HG03571 (cell line): ENCODE data around the gene ISCU.
A peak's percentile ranks its signal among the peaks of the same experiment; 100 is the strongest.
"Not testable (repeated sequence)": the region's sequence is repeated elsewhere in the genome, so short reads cannot be mapped to it uniquely, and the experiment has no call there.

Source experiments
- ATAC-seq: cut with Tn5 transposase; IDR thresholded peaks from one replicate; pipeline ENCODE4 v1.9.1; 2021; ENCODE audit not compliant: unreplicated experiment

The ISCU gene

DNA sequence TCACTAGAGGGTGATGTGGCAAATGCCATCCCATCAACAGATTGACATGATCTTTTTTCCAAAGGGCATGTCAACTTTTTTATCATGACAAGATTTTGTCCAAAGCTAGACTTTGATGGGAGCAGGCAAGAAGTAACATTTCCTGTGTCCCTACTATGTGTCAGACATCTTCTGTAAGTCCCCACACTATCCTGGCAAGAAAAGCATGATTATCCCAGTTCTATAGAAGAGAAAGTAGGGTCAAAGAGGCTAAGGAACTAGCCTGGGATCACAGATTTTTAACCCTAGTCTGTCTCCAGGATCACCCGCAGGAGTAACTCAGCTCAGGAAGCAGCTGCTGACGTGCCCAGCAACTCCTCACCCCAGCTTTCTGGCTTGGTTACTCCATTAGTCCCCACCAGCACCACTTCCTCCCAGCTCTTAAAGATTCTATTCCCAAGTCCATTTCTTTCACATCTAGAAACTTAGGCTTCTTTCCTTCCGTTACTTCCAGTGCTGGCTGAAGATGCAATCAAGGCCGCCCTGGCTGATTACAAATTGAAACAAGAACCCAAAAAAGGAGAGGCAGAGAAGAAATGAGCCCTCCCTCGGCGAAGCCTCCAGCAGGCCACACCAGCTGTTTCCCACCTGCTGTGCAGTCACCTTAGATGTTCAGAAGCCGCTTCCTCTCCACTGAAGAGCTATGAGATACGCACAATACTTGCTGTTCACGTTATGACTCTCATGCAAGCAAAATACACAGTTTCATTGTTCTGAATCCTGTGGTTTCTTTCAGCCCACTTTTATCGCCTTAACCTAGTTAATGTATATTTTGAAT lies 6.2 kb downstream of the ISCU start:
- peak; percentile 82 for ATAC-seq

DNA sequence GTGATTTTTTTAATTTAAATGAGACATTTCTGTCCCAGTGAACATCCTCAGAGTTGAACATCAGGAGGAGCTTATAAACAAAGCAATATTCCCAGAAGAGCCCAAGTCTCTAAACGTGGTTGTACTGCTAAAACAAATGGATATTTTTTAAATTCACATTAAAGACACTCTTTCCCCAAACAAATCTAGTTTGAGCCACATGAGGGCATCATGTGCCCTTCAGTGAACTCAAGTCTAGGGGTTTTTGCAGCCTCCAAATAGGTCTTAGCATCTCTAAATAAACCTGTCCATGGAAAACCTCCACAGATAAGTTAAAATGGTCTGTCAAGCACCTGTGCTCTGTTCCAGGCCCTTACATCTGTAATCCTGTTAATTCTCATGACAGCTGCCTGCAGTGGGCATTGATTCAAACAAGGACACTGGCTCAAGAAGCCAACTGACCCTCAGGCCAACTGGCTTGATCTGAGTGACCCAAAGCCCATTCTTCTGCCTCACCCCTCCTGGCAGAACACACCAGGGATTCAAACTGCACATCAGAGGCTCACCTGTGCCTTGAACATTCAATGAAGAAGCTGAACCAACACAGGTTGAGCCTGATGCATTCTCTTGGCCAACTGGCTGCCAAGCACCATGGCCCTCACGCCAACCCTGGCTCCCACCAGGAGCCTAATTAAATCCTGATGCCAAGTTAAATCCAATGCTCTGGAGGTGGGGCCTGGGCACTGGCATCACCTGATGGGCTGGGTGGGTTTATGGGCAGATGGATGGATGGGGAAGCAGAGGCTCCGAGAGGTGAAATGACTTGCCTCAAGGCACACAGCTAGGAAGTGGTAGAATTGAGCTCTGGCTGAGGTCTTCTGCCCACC lies 8.6 kb downstream of the ISCU start:
- no peak for ATAC-seq

DNA sequence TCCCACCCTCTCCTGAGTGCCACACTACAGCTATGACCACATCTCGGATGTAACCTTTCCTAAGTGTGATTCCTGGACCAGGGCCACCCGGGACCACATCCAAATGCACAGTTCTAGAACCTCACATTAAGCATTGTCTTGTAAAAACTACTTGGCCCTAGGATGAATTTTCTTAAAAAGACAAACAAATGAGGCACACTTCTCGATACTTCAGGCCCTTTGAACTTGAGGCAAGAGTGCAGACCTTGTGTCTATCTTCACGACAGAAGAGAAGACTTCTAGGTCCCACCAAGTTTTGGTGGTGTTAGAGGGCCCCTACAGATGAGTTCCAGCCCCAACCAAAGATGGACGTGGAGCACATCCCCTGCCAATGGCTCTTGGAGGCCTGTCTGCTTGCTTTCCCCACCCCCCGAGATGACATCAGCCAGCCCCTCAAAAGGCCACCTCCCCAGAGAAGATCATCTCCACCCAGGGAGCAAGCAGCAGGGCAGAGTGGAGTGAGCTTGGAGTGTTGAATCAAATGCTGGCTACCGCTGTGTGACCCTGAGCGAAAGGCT lies 9.3 kb downstream of the ISCU start:
- ATAC-seq, result no peak

DNA sequence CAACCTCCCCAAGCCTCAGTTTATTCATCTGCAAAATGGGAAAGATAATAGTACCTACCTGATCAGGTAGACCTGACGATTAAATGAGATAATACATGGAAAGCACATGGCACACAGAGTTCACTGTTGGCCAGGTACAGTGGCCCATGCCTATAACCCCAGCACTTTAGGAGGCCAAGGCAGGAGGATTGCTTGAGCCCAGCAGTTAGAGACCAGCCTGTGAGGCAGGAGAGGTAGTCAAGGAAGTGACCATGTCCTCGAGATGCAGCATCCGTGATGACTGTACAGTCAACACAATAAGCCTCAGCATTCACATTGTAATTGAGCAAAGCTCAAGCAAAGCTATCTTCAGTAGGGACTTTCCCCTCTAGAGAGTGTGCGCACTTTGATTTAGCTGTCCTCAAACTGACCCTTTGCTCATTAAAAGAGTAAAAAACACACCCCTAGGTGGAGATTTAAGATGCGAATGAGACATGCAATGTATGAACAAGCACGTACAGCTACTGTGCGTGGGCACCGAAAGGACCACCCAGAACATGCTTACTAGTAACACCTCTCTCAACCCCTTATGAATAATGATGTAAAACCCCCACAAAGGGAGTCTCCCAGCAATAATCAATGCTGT lies 9.9 kb downstream of the ISCU start:
- ATAC-seq, result peak; percentile 13

DNA sequence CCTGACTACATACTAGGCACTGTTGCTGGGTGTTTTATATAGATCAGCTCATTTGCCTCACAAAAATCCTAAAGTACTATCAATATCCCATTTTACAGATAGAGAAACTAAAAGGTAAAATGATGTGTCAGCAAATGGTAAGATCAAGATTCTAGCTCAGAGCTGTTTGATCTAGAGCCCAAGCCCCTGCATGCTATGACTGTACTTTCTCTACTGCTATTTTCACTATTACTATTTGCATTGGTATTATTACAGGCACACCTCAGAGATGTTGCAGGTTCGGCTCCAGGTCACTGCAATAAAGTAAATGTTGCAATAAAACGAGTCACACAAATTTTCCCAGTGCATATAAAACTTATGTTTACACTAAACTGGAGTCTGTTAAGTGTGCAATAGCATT lies 10.9 kb downstream of the ISCU start:
- no peak for ATAC-seq

DNA sequence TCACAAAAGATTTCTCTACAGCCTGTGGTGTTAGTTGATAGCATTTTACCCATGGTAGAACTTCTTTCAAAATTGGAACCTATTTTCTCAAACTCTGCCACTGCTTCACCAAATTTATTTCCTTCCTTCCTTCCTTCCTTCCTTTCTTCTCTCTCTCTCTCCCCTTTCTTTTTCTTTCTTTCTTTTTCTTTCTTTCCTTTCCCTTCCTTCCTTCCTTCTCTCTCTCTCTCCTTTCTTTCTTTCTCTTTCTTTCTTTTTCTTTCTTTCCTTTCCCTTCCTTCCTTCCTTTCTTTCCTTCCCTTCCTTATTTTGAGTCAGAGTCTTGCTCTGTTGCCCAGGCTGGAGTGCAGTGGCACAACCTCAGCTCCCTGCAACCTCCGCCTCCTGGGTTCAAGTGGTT lies 11.9 kb downstream of the ISCU start:
- ATAC-seq, result not testable (repeated sequence)

GRCh38 chr12:108575199-108575912 lies 13.0 kb downstream of the ISCU start:
- no peak for ATAC-seq

DNA sequence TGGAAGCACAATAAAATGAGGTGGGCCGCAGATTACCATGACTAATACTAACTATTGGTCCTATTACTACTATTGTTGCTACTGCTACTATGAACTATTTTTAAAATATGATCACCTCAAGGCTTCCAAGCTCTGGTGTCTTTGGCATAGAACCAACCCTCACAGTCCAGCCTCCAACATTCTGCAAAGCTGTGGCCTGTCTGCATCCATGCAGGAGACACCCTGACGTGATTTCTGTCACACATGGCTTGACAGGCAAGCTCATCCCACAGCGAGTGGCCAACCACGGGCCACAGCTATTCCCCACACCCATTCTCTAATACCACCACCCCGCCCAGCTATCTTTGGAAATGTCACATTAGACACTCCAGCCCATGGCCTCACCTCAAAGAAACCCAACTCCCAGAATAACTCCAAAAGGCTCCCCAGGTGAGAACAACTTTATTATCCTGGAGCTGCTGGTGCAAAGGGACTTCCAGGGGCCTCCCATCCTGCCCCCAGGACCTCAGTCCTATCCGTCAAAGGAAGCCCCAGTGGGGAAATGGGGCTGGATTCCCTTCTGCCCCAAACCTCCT lies 14.4 kb downstream of the ISCU start:
- ATAC-seq, result no peak

DNA sequence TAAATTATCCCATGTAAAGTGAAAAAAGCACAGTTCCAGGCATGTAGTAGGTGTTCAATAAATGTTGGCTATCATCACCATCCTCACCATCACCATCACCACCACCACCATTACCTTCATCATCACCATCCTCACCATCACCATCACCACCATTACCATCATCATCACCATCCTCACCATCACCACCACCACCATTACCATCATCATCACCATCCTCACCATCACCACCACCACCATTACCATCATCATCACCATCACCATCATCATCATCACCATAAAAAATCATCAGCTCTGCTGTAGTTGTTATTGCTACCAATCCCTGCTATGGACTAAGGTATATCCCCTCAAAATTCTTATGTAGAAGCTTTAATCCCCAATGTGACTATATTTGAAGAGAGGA lies 15.1 kb downstream of the ISCU start:
- no peak for ATAC-seq

DNA sequence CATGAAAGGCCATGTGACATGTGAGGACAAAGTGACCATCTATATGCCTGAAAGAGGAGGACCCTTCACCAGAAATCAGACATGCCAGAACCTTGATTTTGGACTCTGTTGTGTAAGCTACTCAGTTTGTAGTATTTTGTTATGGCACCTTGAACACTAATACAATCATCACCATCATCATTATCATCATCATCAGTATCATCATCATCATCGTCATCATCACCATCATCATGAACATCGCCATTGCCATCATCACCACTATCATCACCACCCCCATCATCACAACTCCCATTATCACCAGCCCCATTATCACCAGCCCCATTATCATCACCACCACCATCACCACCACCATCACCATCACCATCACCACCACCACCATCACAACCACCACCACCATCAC lies 15.9 kb downstream of the ISCU start:
- no peak for ATAC-seq

GRCh38 chr12:108578813-108579212 lies 16.4 kb downstream of the ISCU start:
- ATAC-seq, result no peak

GRCh38 chr12:108580531-108580930 lies 18.1 kb downstream of the ISCU start:
- ATAC-seq, result no peak

- no peak for ATAC-seq
These were observed 19.2 kb downstream of the ISCU start for GRCh38 chr12:108581311-108582227.

- ATAC-seq, result no peak
These were observed 20.1 kb downstream of the ISCU start for GRCh38 chr12:108582509-108582908.

GRCh38 chr12:108582978-108583770 lies 20.8 kb downstream of the ISCU start:
- ATAC-seq, result no peak

DNA sequence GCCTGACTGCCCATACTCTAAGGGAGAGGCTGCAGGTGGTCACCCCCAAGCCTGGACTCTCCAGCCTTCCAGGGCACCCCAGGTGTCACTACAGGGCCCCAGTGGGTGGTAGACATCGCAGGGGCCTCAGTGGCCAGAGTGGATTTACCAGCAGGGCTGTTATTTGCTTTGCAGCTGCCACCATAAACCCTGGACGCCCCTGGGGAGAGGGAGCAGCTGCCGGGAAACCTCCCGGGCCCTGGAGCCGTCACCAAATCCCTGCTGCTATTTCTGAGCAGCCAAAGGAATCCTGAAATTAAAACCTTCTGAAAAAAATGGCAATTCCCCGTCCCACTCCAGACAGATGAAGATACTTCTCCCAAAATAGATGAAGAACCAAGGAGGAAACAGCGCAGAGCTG lies 21.6 kb downstream of the ISCU start:
- no peak for ATAC-seq

DNA sequence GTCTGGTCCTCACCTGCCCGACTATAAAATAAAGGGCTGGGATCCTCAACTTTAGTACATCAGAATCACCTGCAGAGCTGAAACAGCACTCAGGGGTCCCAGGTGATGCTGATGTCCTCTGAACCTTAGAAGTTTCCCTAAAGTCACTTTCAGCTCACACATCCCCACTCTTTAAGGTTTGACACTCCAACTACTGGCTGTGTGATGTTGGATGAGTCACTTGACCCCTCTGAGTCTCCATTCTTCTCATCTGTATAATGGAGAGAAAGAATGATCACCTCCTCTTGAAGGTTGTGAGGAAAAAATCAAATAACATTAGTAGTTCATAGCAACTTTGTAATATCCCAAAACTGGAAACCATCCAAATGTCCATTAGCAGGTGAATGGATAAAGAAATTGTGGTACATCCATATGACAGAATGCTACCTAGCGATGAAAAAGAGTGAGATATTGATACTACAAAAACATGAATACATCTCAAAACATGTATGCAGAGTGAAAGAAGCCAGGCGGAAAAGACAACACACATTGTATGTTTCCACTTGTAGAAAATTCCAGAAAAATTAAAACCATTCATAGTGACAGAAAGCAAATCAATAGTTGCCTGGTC lies 22.2 kb downstream of the ISCU start:
- ATAC-seq, result no peak

DNA sequence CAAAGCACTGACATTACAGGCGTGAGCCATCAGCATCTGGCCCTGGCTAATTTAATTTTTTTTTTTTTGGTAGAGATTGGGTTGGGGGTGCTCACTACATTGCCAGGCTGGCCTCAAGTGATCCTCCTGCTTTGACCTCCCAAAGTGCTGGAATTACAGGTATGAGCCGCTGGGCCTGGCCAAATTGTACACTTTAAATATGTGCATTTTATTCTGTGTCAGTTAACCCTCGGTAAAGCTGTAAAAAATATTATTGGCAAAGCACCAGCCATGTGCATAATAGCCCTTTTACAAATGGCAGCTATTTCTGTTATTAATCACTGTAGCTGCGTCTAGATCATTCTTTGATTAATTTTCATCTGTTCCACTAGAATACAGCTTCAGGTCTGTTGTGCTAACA lies 23.5 kb downstream of the ISCU start:
- ATAC-seq, result no peak
